Sigmoid colon (tissue), 4 donors: Measurements from ENCODE around the gene TBC1D3D.
"Not testable (repeated sequence)": the region's sequence is repeated elsewhere in the genome, so short reads cannot be mapped to it uniquely, and the experiment has no call there.

Experiments
- CTCF ChIP-seq, 4 experiments: fragments of 450-650 bp in 3 of 4; fragments of 200-600 bp in 1 of 4; IDR thresholded peaks; one replicate each; pipeline ENCODE4 v1.5.1; 2016 to 2019; ENCODE audit warnings: antibody characterized with exemption in 4 of 4, mild to moderate bottlenecking in 3 of 4, moderate library complexity in 2 of 4
- EP300 ChIP-seq, 4 donors: sonication (generic); formaldehyde crosslinking; IDR thresholded peaks; one replicate each; pipeline ENCODE4 v1.6.1; 2017; ENCODE audit warnings: antibody characterized with exemption in 4 of 4
- POLR2A ChIP-seq, 2 donors: fragments of 450-650 bp; IDR thresholded peaks; one replicate each; pipeline ENCODE4 v1.6.1; 2016; ENCODE audit warnings: antibody characterized with exemption in 2 of 2, mild to moderate bottlenecking in 2 of 2, moderate library complexity in 2 of 2
- POLR2AphosphoS5 ChIP-seq, 4 donors: sonication (generic); formaldehyde crosslinking; IDR thresholded peaks; one replicate each; pipeline ENCODE4 v1.6.1; 2017; ENCODE audit warnings: antibody characterized with exemption in 4 of 4

GRCh38 chr17:37988960-37989359 lies 14.8 kb upstream of the TBC1D3D start, which contains the start of gene TBC1D3L:
- not testable (repeated sequence) for TF ChIP-seq CTCF, POLR2AphosphoS5, POLR2A, EP300 (IDR thresholded peaks at IDR 0.05)
